ENCODE results near the gene CACNA1D.
A peak's percentile ranks its signal among the peaks of the same experiment; 100 is the strongest.

The CACNA1D gene

GRCh38 chr3:53693451-53693850, 199.0 kb downstream of the CACNA1D start:
- no peak for DNase-seq (ENCODE audit: low spot score)

GRCh38 chr3:53694046-53694445, 199.6 kb downstream of the CACNA1D start:
- no peak for DNase-seq (ENCODE audit: low spot score)

GRCh38 chr3:53694666-53695323, 200.4 kb downstream of the CACNA1D start:
- no peak for DNase-seq (ENCODE audit: low spot score)

GRCh38 chr3:53695324-53695690, 200.9 kb downstream of the CACNA1D start:
- DNase-seq (ENCODE audit: low spot score) = no peak

- DNase-seq (ENCODE audit: low spot score) = no peak
These were observed 202.2 kb downstream of the CACNA1D start for GRCh38 chr3:53696401-53697172.

- DNase-seq (ENCODE audit: low spot score) = no peak
These were observed 206.0 kb downstream of the CACNA1D start for GRCh38 chr3:53700441-53700840.

GRCh38 chr3:53702776-53703530, 208.5 kb downstream of the CACNA1D start:
- DNase-seq (ENCODE audit: low spot score) = no peak

- no peak for DNase-seq (ENCODE audit: low spot score)
These were observed 209.4 kb downstream of the CACNA1D start for GRCh38 chr3:53703630-53704362.

DNA sequence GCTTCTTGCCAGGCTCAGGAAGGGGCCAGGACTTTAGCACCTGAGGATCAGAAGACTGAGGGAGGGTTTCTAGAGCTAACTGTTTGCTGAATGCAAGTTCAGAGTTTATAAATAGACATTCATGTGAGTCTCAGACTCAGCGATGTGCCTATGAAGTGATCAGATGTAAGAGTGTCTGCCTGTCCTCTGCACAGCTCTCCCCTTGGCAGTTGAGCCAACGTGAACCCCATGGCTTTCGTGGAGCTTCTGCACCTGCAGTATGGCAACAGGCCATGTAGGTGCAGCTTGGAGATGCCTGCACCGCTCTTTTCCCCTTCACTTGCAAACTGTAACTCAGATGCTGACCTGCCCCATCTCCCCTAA, 209.9 kb downstream of the CACNA1D start:
- DNase-seq (ENCODE audit: low spot score) = no peak

GRCh38 chr3:53705024-53705745, 210.8 kb downstream of the CACNA1D start:
- DNase-seq (ENCODE audit: low spot score) = no peak

DNA sequence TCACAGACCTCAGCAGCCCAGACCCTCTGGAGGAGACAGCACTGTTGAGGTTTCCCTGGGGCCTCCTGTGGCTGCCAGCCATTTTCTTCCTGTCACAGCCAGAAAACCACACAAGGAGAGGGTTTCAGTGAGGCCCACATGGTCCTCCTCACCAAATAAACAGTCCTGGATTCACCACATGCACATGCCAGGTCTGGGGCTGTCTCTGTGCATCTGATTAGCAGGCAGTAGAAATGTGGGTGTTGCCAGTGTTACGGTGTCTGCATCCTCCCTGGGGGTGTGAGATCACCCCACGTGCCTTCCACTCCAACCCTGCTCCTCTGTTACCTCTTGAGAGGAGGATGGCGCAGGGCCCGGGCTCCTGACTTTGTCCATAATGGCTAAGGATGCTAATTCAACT, 211.4 kb downstream of the CACNA1D start:
- no peak for DNase-seq (ENCODE audit: low spot score)

DNA sequence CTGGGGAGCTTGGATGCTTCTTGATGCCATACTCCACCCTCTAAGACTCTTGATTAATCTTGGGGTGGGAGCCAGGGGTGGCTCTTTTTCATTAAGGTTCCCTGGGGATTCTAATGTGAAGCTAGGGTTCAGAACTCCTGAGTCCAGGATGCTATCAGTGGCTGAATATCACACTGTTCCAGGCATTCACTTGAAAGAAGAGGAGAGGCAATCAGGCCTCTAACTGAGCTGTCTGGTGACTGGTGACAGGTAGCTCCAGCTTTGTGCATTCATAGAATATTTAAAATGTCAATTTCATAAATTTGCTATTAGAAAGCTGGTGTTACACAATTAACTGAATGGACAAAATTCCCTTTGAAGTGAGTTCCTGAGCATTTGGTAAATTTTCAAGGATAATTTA, 212.8 kb downstream of the CACNA1D start:
- DNase-seq (ENCODE audit: low spot score) = no peak

GRCh38 chr3:53708001-53708621, 213.7 kb downstream of the CACNA1D start:
- no peak for DNase-seq (ENCODE audit: low spot score)

- no peak for DNase-seq (ENCODE audit: low spot score)
These were observed 214.8 kb downstream of the CACNA1D start for GRCh38 chr3:53709256-53709655.

- peak; percentile 59 for DNase-seq (ENCODE audit: low spot score)
These were observed 215.7 kb downstream of the CACNA1D start for GRCh38 chr3:53709860-53710674.

DNA sequence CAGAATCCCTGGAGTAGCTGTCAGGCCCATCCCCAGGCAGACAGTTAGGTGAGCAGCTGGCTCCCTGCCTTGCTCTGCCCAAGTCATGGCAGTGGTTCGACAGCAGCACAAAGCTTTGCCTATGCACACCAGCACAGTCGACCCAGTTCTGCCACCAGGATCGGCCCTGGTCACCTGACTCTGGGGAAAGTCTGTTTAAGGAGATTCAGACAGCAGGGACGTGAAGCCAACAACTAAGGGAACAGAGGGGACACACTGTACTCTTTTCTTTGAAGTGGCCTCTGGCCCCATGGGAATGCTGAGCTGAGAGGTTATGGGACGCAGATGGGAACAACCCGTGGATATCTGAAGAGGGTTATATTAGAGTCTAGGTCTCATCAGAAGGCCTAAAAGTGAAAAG, 217.0 kb downstream of the CACNA1D start:
- DNase-seq (ENCODE audit: low spot score) = no peak

DNA sequence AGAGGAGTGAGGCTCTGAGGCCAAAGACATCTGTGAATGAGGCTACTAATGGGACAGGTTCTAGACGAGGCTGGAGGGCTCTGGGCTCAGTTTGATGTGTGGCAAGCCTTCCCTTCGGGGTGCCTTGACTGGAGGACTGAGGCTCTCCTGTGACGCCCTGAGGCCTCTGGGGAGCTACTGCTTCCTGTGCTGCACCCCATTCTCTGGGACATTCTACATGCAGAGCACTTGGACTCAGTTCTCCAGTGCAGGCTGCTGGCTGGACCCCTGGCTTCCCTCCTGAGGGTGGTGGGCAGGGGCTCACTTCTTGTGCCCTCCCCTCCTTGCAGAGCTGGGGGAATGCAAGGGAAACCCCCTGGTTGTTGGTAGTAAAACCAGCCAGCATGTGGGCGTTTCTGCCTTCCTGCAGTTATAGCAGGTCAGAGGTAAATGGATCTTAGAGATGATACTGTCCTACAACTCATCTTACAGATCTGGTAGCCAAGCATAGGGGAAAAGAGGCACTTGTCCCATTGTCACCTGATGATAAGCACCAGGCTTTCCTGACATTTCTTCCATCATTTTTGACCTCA, 218.5 kb downstream of the CACNA1D start:
- DNase-seq (ENCODE audit: low spot score) = no peak

DNA sequence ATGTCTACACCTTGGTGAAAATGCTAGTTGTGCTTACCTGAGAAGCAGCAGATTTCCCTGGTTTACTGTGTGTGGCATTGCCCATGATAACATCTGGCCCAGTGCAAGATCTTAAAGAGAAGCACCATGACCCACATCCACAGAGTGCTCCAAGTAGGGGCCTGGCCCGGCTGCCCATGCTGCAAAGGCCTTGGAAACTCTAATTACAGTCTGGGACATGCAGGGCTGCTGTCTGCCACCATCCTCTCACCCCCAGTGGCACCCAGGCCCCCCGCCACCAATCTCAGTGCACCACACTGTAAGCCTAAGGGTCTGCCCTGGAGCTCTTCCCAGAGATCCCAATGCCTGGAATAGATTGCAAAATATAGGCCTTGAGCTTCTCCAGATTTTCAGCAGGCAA, 219.2 kb downstream of the CACNA1D start:
- DNase-seq (ENCODE audit: low spot score) = no peak

DNA sequence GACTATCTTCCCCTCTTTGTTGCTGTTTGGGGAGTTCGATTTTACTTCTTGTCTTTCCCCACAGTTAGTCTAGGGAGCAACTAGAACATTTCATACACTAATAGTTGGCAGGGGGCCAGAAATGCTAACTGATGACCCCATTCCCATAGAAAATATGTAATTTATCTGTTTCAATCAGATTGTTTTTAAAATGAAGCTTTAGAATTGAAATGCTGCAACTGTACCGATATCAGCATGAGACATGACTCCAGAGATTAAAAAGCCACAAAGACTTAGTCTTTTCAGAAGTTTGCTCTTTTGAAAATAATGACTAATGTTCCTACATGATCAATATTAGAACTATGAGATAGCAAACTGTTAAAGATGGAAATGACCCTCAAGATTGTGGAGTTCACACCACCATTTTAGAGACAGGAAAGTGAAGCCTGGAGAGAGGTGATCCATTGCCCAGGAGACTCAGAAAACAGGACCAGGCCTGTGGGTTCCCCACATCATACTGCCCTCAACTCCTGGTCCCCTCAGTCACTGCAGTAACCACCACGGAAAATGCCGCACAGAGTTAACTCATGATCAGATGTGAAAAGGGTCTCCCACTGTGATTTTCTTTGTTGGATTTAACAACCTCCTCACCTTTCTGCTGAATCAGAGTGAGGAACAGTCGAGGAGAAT, 221.5 kb downstream of the CACNA1D start:
- DNase-seq (ENCODE audit: low spot score) = no peak

DNA sequence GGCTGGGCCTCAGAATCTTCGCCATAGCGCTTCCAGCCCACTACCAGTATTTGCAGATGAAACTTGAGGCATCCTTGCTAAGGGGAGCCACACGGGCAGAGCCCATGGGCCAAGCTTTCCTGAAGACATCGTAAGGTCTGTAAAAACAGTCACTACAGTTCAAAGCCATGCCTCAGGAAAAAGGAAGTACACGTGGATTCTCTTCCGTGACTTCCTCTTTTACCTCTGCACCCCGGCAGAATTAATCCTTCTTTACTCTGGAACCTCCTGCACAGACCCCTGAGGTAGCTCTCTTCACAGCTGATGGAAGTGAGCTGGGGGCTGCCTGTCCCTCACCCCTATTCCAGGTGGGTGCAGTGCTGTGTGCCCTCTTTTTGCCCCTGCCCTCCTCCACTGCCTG, 222.6 kb downstream of the CACNA1D start:
- no peak for DNase-seq (ENCODE audit: low spot score)
